ENCODE results near the gene RASD1.
A peak's percentile ranks its signal among the peaks of the same experiment; 100 is the strongest.
"Not testable (repeated sequence)": the region's sequence is repeated elsewhere in the genome, so short reads cannot be mapped to it uniquely, and the experiment has no call there.

RASD1 gene

DNA sequence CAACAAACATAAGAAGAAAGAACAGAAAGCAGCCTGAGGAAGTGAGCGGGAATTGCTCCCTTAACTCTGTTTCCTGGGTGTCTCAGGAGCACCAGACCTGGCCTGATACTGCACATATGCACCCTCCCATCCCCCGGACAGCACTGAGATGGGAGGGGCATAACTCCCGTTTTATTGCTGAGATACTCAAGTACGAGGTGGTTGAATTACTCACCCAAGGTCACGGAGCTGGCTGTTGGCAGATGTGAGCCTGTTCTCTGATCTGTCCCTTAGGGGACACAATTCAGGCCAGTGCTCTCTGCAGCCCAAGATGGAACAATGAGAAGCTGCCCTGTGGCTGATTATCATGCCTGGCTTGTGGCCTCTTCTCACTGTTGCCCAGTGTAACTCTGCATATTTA is 28.5 kb downstream of the RASD1 start:
- DNase-seq, result peak; percentile 10

- DNase-seq, result no peak
Measured at GRCh38 chr17:17467016-17467415, 29.2 kb downstream of the RASD1 start.

- no peak for DNase-seq
Measured at GRCh38 chr17:17466511-17466910, 29.7 kb downstream of the RASD1 start.

DNA sequence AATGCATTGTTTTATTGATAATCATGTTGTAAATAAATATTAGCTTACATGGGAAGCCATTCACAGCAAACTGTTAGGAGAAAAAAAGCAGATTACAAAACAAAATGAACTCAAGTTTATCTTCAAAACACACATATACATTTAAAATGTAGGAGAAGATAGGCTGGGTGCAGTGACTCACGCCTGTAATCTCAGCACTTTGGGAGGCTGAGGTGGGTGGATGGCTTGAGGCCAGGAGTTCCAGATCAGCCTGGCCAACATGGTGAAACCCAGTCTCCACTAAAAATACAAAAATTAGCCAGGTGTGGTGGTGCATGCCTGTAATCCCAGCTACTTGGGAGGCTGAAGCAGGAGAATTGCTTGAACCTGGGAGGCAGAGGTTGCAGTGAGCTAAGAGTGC is 30.3 kb downstream of the RASD1 start:
- DNase-seq, result not testable (repeated sequence)

DNA sequence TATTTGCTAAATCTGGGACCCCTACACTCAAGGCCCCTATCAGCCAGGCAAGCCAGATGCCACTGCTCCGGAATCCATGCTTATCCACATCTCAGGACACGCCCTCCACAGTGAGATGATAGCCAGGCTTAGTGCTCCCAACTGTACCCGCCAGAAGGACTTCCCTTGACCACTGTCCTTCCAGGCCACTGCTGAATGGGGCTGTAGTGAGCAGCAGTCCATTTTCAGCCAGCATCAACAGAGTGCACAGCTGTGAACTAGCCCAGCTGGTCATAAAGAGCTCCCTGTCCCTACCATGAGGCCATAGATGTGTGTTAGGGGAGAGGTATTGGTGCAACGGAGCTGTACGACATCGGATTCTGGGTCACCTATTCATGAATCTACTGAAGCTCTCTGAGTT is 32.4 kb downstream of the RASD1 start:
- no peak for DNase-seq

GRCh38 chr17:17462048-17462824 is 34.0 kb downstream of the RASD1 start:
- DNase-seq, result no peak

DNA sequence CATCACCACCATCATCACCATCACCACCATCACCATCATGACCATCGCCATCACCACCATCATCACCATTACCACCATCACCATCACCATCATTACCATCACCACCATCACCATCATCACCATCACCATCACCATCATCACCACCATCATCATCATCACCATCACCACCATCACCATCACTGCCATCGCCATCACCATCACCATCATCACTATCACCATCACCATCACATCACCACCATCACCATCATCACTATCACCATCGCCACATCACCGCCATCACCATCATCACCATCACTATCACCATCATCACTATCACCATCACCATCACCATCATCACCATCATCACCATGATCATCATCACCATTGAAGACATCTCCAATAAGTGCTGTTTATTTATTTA is 36.2 kb downstream of the RASD1 start:
- DNase-seq, result no peak

GRCh38 chr17:17457680-17458079 is 38.5 kb downstream of the RASD1 start:
- no peak for DNase-seq

DNA sequence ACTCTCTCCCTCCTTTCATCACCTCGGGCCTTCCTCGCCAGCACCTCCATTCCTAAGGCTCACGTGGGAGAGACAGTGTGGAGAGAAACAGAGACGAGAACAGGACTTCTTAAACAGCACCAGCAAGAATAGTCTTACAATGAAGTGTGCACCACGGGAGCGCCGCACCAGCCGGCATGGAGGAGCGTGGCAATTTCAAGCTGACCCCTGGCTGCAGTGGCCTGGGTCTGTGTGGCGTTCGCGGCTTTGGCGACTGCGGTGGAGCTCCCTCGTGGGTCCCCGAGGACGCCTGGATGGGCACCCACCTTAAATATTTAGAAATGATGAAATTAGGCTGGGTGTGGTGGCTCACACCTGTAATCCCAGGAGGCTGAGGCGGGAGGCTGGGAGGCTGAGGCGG is 39.9 kb downstream of the RASD1 start:
- no peak for DNase-seq

- DNase-seq, result peak; percentile 52
Measured at GRCh38 chr17:17455173-17455572, 41.0 kb downstream of the RASD1 start.

DNA sequence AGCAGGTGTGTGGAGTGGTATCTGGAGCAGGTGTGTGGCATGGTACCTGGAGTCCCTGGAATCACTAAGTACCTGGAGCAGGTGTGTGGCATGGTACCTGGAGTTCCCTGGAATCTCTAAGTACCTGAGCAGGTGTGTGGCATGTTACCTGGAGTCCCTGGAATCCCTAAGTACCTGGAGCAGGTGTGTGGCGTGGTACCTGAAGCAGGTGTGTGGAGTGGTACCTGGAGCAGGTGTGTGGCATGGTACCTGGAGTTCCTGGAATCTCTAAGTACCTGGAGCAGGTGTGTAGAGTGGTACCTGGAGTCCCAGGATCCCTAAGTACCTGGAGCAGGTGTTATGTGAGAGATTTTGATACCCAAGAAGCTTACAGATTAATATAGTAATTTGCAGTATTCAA is 41.5 kb downstream of the RASD1 start:
- peak; percentile 80 for DNase-seq

DNA sequence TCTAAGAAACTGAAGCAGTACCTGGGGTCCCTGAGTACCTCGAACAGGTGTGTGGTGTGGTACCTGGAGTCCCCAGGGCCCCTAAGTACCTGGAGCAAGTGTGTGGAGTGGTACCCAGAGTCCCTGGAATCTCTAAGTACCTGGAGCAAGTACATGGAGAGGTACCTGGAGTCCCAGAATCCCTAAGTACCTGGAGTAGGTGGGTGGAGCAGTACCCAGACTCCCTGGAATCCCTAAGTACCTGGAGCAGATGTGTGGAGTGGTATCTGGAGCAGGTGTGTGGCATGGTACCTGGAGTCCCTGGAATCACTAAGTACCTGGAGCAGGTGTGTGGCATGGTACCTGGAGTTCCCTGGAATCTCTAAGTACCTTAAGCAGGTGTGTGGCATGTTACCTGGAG is 41.9 kb downstream of the RASD1 start:
- DNase-seq, result no peak

DNA sequence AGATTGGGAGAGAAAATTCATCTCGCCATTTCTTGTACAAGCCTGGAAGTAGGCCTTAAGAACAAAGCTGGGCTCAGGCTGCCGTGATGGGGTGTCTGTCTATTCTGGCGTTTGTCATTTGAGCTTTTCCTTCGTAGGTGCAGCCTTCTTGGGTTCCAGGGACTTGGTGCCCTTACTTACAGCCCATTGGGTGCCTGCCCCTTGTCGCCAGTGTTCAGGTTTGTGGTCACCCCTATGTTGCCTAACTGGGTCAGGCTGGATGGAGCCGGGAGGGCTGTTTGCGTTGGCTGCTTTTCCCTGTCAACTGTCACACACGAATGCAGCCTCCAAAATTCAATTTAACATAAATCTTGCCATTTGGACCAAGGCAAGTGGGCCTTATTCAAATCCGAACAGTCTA is 43.1 kb downstream of the RASD1 start:
- no peak for DNase-seq

- DNase-seq, result no peak
Measured at GRCh38 chr17:17448723-17449122, 47.5 kb downstream of the RASD1 start.

DNA sequence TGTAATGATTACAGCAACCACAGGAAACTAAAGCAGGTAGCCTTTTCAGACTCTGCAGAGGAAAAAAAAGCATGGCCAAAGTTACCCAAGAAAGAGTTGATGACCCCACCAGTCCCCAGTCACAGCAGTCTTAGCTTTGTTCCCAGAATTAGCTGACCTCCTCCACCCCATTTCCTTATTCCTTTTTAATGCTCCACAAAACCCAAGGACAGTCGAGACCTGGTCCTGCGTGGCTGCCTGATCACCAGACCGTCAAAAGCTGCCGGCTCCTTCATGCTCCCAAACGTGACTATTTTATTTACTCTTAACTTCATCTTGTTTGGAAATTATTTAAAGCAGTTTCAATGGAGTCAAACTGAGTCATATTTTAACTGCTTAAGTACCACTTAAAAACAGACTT is 48.1 kb downstream of the RASD1 start:
- no peak for DNase-seq

DNA sequence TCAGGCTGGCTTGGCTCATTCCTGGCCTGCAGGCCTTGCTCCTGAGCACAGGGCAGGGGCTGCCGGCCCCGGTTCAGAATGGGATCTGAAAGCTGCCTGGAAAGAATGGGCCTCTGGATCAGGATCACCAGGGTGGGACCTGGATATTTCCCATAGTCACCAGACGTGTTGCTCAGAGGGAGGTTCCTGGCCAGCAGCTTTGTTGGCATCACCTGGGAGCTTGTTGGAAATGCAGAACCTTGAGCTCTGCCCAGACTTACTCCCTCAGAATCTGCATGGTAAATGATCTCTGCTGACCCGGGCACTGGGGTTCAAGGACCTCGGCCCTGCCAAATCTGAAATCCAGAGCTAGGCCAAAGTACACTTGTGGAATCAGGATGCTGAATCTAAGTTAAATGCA is 48.9 kb downstream of the RASD1 start:
- DNase-seq, result no peak

DNA sequence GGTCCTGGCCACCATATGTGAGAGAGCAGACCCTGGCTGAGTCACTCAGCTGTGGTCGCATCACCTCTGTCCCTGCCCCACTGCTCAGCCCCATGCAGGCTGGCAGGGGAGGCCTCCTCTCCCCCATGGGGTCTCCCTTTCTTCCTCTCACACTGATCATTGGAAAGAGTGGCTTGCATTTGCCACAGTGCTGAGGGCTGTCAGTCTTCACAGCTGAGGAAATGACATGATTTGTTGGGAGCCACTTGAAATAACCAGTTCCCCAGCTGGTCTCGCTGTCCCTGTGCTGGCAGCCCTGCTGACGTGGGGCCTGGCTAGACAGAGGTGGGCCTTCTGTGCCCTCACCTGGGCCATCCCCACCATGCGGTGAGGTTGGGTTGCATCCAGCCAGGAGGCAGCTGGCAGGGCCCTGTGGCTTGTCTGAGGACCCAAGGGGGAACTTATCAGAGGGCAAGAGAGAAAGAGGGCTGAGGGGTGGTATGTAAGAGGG is 49.5 kb downstream of the RASD1 start:
- peak; percentile 82 for DNase-seq

GRCh38 chr17:17445925-17446665 is 50.1 kb downstream of the RASD1 start:
- DNase-seq, result peak; percentile 89

DNA sequence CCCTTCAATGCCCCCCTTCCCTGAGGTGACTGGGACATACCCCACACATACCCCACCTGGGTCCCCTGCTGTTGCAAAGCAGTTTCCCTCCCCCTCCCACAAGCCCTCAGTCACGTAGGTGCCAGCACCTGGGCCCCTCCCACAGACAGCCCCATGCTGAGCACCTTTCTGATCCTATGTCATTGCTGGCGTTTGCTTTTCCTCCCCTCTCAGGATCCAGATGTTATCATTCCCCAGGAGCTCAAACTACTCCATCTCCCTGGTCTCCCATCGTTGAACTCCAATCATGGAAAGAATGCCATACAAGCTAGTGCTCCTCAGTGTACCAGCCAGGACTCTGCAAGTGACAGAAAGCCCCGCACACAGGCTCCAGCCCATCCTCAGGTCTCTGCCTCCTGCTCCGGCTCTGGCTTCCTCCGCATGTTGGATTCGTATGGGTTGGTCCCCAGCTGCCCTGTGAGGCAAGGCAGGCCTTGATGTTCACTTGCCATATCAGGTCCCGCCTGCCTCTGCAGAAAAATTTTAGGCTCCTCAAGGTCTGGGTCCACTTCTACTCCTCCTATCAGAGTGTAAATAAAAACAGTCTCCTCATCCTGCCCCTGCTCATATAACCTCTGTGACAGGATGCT is 50.8 kb downstream of the RASD1 start:
- peak; percentile 51 for DNase-seq
